Measurements from ENCODE around the gene MYO7B. TPM values are rescaled to one million over a fixed set of nuclear protein-coding genes. Genes with fewer than 3 reads are reported as not detected.

MYO7B gene
- polyA plus RNA-seq, 1 of the 3 experiments (the other 2 are of a cell fraction), result 0.08 TPM

- Histone ChIP-seq H4K20me1 (ENCODE audit: insufficient read depth) (no peaks in the 10 kb centered on the region), H3K27ac (ENCODE audit: low read depth in 2 of 2, low read length in 1 of 2) (no peak overlapping the region), H3K27me3 (ENCODE audit: insufficient read depth) (no peaks in the 10 kb centered on the region), H3F3A (replicated peaks; ENCODE audit: insufficient read depth) (no peaks in the 10 kb centered on the region), H3K9me2 (no peaks in the 10 kb centered on the region), H3K4me2 (no peak overlapping the region), H3K4me1 (ENCODE audit: control insufficient read depth in 1 of 2, insufficient read depth in 2 of 2, low read depth in 1 of 2, low read length in 1 of 2) (peaks cover 0 to 14% of the 10 kb centered on the region in 2 experiments; a peak in 1 of 4 replicates), H3K4me3 (ENCODE audit: low read depth in 2 of 2, low read length in 1 of 2) (no peak overlapping the region), H3K9me3 (no peaks in the 10 kb centered on the region), H3K79me2 (ENCODE audit: insufficient read depth) (no peaks in the 10 kb centered on the region), H3K36me3 (replicated peaks in 1 of 2; ENCODE audit: control insufficient read depth in 1 of 2, insufficient read depth in 2 of 2, low read length in 1 of 2) (no peaks in the 10 kb centered on the region), H3K9ac (no peak overlapping the region), H2AFZ (ENCODE audit: low read depth) (no peak overlapping the region)
- no peak for DNase-seq
- CTCF ChIA-PET, result interaction anchor here (1.4 to 2.6 kb wide), 2 partner anchors 12 to 71 kb away, joined by 3 to 11 read pairs; no protein-coding TSS in a partner anchor
- WGBS (ENCODE audit: low lambda C conversion rate), result 100% methylated on average over 2 of the region's 4 CpGs
- POLR2A ChIA-PET, result no interaction called here
- TF ChIP-seq FOSL2 (IDR thresholded peaks at IDR 0.05; ENCODE audit: borderline replicate concordance, low read depth) (no peak), ZBTB33 (IDR thresholded peaks at IDR 0.05; ENCODE audit: borderline replicate concordance, low read depth) (no peak), RXRA (IDR thresholded peaks at IDR 0.05; ENCODE audit: borderline replicate concordance, low read depth) (no peak), NFIC (IDR thresholded peaks at IDR 0.05; ENCODE audit: borderline replicate concordance) (no peak), GABPA (IDR thresholded peaks at IDR 0.05; ENCODE audit: low read depth) (no peak), YY1 (IDR thresholded peaks at IDR 0.05; ENCODE audit: low read depth) (no peak), REST (IDR thresholded peaks at IDR 0.05; ENCODE audit: low read depth, low read length) (no peak)
Measured at GRCh38 chr2:127579231-127579630, 43.7 kb downstream of the MYO7B start.

DNA sequence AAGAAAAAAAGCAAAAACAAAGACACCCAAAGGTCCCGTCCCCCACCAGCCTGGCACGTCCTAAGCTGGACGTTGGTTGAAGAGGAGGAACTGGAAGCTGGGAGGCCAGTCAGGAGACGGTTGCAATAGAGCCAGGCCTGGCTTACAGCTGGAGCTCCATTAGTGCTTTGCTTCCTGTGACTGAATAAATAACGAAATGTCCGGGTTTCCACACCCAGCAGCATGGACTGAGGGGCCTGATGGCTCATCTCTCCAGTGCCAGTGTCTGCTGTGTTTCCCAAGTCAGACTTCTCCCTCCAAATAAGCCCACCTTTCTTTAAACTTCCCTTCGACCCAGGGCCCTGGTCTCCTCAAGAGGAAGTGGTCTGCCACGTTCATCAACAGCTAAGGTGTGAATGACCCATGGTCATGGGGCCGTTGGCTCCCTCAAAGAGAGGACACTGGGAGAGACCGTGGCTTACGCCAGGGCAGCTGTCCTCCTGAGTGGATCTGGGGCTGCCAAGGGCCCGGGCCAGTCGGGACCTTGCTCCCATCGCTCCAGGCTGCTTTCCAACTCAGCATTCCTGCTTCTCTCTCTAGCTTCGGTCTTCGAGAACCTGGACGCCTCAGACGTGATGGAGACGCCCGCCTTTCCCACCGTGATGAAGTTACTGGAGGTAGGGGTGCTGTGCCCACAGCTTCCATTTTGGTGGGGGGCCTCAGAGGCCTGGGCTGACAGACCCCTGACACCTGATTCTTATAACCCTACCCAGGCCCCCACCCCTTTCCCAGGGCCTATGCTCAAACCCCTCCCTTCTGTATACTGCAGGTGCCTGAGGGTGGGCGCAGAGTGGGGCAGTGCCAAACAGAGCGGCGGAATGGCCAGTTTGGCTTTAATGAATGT is 44.9 kb downstream of the MYO7B start:
- no peak for DNase-seq
- 81% methylated on average over 24 of the region's 24 CpGs for WGBS (ENCODE audit: low lambda C conversion rate)

More for the DNA sequence above, 44.9 kb downstream of the MYO7B start:
- no peaks in the 10 kb centered on the region for H3K79me2 ChIP-seq (ENCODE audit: insufficient read depth)
- no peak overlapping the region for H3K4me2 ChIP-seq
- no peaks in the 10 kb centered on the region for H3K9me3 ChIP-seq
- H2AFZ ChIP-seq (ENCODE audit: low read depth), result no peak overlapping the region
- ChIA-PET POLR2A (no interaction called here), CTCF (interaction anchor here (1.3 to 2.6 kb wide), 3 partner anchors 10 to 96 kb away, joined by 3 to 11 read pairs (median 3); no protein-coding TSS in a partner anchor)
- no peak overlapping the region for H3K4me3 ChIP-seq (ENCODE audit: low read depth in 2 of 2, low read length in 1 of 2)
- TF ChIP-seq EP300 (IDR thresholded peaks at IDR 0.05; ENCODE audit: borderline replicate concordance in 1 of 2, low read depth in 1 of 2, low read length in 1 of 2) (no peak), RCOR1 (IDR thresholded peaks at IDR 0.05; ENCODE audit: low read length) (no peak), MXI1 (IDR thresholded peaks at IDR 0.05; ENCODE audit: low read depth, low read length) (no peak), RAD21 (IDR thresholded peaks at IDR 0.05; ENCODE audit: low read length) (no peak), YY1 (IDR thresholded peaks at IDR 0.05; ENCODE audit: low read depth) (no peak), RXRA (IDR thresholded peaks at IDR 0.05; ENCODE audit: borderline replicate concordance, low read depth) (no peak), CHD2 (IDR thresholded peaks at IDR 0.05; ENCODE audit: low read length, partially characterized antibody) (no peak), MAX (IDR thresholded peaks at IDR 0.05; ENCODE audit: low read depth) (no peak), ELF1 (IDR thresholded peaks at IDR 0.05) (no peak), FOXJ3 (CRISPR knock-in tag; IDR thresholded peaks at IDR 0.05) (no peak), FOSL2 (IDR thresholded peaks at IDR 0.05; ENCODE audit: borderline replicate concordance, low read depth) (no peak)
- TF ChIP-seq, protein P1, sequence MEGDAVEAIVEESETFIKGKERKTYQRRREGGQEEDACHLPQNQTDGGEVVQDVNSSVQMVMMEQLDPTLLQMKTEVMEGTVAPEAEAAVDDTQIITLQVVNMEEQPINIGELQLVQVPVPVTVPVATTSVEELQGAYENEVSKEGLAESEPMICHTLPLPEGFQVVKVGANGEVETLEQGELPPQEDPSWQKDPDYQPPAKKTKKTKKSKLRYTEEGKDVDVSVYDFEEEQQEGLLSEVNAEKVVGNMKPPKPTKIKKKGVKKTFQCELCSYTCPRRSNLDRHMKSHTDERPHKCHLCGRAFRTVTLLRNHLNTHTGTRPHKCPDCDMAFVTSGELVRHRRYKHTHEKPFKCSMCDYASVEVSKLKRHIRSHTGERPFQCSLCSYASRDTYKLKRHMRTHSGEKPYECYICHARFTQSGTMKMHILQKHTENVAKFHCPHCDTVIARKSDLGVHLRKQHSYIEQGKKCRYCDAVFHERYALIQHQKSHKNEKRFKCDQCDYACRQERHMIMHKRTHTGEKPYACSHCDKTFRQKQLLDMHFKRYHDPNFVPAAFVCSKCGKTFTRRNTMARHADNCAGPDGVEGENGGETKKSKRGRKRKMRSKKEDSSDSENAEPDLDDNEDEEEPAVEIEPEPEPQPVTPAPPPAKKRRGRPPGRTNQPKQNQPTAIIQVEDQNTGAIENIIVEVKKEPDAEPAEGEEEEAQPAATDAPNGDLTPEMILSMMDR (IDR thresholded peaks at IDR 0.05), result no peak
- no peaks in the 10 kb centered on the region for H4K20me1 ChIP-seq (ENCODE audit: insufficient read depth)
- H3F3A ChIP-seq (replicated peaks; ENCODE audit: insufficient read depth), result no peaks in the 10 kb centered on the region
- H3K27me3 ChIP-seq (ENCODE audit: insufficient read depth), result no peaks in the 10 kb centered on the region
- H3K27ac ChIP-seq (ENCODE audit: low read depth in 2 of 2, low read length in 1 of 2), result no peak overlapping the region
- H3K9ac ChIP-seq, result no peak overlapping the region
- no peaks in the 10 kb centered on the region for H3K36me3 ChIP-seq (replicated peaks in 1 of 2; ENCODE audit: control insufficient read depth in 1 of 2, insufficient read depth in 2 of 2, low read length in 1 of 2)
- H3K9me2 ChIP-seq, result no peaks in the 10 kb centered on the region
- peaks cover 0 to 14% of the 10 kb centered on the region in 2 experiments; a peak in 1 of 4 replicates for H3K4me1 ChIP-seq (ENCODE audit: control insufficient read depth in 1 of 2, insufficient read depth in 2 of 2, low read depth in 1 of 2, low read length in 1 of 2)
